UCSD-AML1 (cell line): ENCODE data around the gene CCDC88C.
"Not testable (repeated sequence)": the region's sequence is repeated elsewhere in the genome, so short reads cannot be mapped to it uniquely, and the experiment has no call there.

Experiments used
- DNase-seq: peaks from one replicate; lab custom pipeline; 2025; ENCODE audit not compliant: unreplicated experiment; lab: John Stamatoyannopoulos, UW

Gene CCDC88C

GRCh38 chr14:91252871-91253794 is 164.5 kb downstream of the CCDC88C start:
- no peak for DNase-seq

GRCh38 chr14:91250912-91251311 is 166.7 kb downstream of the CCDC88C start:
- DNase-seq, result no peak

- peak; percentile 76 for DNase-seq
Observed at GRCh38 chr14:91249841-91250616, 167.6 kb downstream of the CCDC88C start.

- DNase-seq, result no peak
Observed at GRCh38 chr14:91246051-91246852, 171.4 kb downstream of the CCDC88C start.

- not testable (repeated sequence) for DNase-seq
Observed at GRCh38 chr14:91245616-91246015, 172.0 kb downstream of the CCDC88C start.

- DNase-seq, result no peak
Observed at GRCh38 chr14:91245029-91245428, 172.6 kb downstream of the CCDC88C start.

- peak; percentile 36 for DNase-seq
Observed at GRCh38 chr14:91244501-91244901, 173.1 kb downstream of the CCDC88C start, which contains the start of gene GPR68. Gene GPR68 (minus strand): TSS chr14:91244704. CDS start chr14:91235050, 9,654 bp downstream.

- no peak for DNase-seq
Observed at GRCh38 chr14:91243074-91243471, 174.5 kb downstream of the CCDC88C start.

- no peak for DNase-seq
Observed at GRCh38 chr14:91242635-91243034, 175.0 kb downstream of the CCDC88C start.

- DNase-seq, result no peak
Observed at GRCh38 chr14:91241863-91242262, 175.8 kb downstream of the CCDC88C start.

- no peak for DNase-seq
Observed at GRCh38 chr14:91238661-91239060, 179.0 kb downstream of the CCDC88C start.

- no peak for DNase-seq
Observed at GRCh38 chr14:91238085-91238484, 179.5 kb downstream of the CCDC88C start.

- no peak for DNase-seq
Observed at GRCh38 chr14:91237219-91237618, 180.4 kb downstream of the CCDC88C start.

- DNase-seq, result no peak
Observed at GRCh38 chr14:91235841-91236240, 181.8 kb downstream of the CCDC88C start.

GRCh38 chr14:91234791-91235114 is 182.9 kb downstream of the CCDC88C start:
- no peak for DNase-seq

- no peak for DNase-seq
Observed at GRCh38 chr14:91233936-91234790, 183.5 kb downstream of the CCDC88C start.

- no peak for DNase-seq
Observed at GRCh38 chr14:91232603-91233002, 185.0 kb downstream of the CCDC88C start.

- DNase-seq, result no peak
Observed at GRCh38 chr14:91232052-91232451, 185.6 kb downstream of the CCDC88C start.

- DNase-seq, result no peak
Observed at GRCh38 chr14:91231446-91231845, 186.2 kb downstream of the CCDC88C start.

GRCh38 chr14:91230397-91231035 is 187.1 kb downstream of the CCDC88C start:
- DNase-seq, result no peak
